ENCODE measurements around the gene F13A1.

F13A1 gene

GRCh38 chr6:6236730-6237469 lies 83.6 kb downstream of the F13A1 start:
- no peak overlapping the region for H3K4me3 ChIP-seq (ENCODE audit: low read depth, low read length)
- DNase-seq (ENCODE audit: low read depth): no peak
- no peak for TF ChIP-seq CTCF (IDR thresholded peaks at IDR 0.05; ENCODE audit: insufficient read depth, low read depth, low read length, missing control alignments)

- no peak for DNase-seq (ENCODE audit: low read depth)
- no peak for TF ChIP-seq CTCF (IDR thresholded peaks at IDR 0.05; ENCODE audit: insufficient read depth, low read depth, low read length, missing control alignments)
- no peak overlapping the region for H3K4me3 ChIP-seq (ENCODE audit: low read depth, low read length)
These were observed 84.7 kb downstream of the F13A1 start for GRCh38 chr6:6235786-6236185.

- no peak for DNase-seq (ENCODE audit: low read depth)
- H3K4me3 ChIP-seq (ENCODE audit: low read depth, low read length): no peak overlapping the region
- no peak for TF ChIP-seq CTCF (IDR thresholded peaks at IDR 0.05; ENCODE audit: insufficient read depth, low read depth, low read length, missing control alignments)
These were observed 85.5 kb downstream of the F13A1 start for GRCh38 chr6:6234963-6235362.

- DNase-seq (ENCODE audit: low read depth): peak; percentile 35
- TF ChIP-seq CTCF (IDR thresholded peaks at IDR 0.05; ENCODE audit: insufficient read depth, low read depth, low read length, missing control alignments): no peak
- no peak overlapping the region for H3K4me3 ChIP-seq (ENCODE audit: low read depth, low read length)
These were observed 90.2 kb downstream of the F13A1 start for GRCh38 chr6:6230286-6230685.

- TF ChIP-seq CTCF (IDR thresholded peaks at IDR 0.05; ENCODE audit: insufficient read depth, low read depth, low read length, missing control alignments): no peak
- no peak for DNase-seq (ENCODE audit: low read depth)
- no peak overlapping the region for H3K4me3 ChIP-seq (ENCODE audit: low read depth, low read length)
These were observed 92.6 kb downstream of the F13A1 start for GRCh38 chr6:6227896-6228295.

GRCh38 chr6:6225885-6226529 lies 94.5 kb downstream of the F13A1 start:
- H3K4me3 ChIP-seq (ENCODE audit: low read depth, low read length): no peak overlapping the region
- DNase-seq (ENCODE audit: low read depth): no peak
- no peak for TF ChIP-seq CTCF (IDR thresholded peaks at IDR 0.05; ENCODE audit: insufficient read depth, low read depth, low read length, missing control alignments)

Measured in GM12865 (cell line).